ENCODE data around the gene NPHP4. TPM values are rescaled to one million over a fixed set of nuclear protein-coding genes. Genes with fewer than 3 reads are reported as not detected.
"Not testable (repeated sequence)": the region's sequence is repeated elsewhere in the genome, so short reads cannot be mapped to it uniquely, and the experiment has no call there.

NPHP4 gene
- polyA plus RNA-seq, 3 donors: 0.39 to 13.7 (median 1.2) TPM

GRCh38 chr1:6019166-6019845 is 27.1 kb upstream of the NPHP4 start:
- H3K27ac Mint-ChIP-seq: peak overlapping the region in 1 of 7 donors; percentile 11
- intact Hi-C loops (cut with micrococcal nuclease): no loop called here
- no peak overlapping the region for H3K27ac ChIP-seq (ENCODE audit: low read depth in 1 of 2, low read length in 2 of 2)
- H3K9ac ChIP-seq (ENCODE audit: insufficient read depth, low read length, poor library complexity, severe bottlenecking): no peak overlapping the region
- H2AFZ ChIP-seq (ENCODE audit: insufficient read depth, low read depth, low read length, poor library complexity, severe bottlenecking): no peak overlapping the region
- no peak for TF ChIP-seq CTCF (IDR thresholded peaks at IDR 0.05)
- H4K20me1 ChIP-seq (ENCODE audit: insufficient read depth, low read length): no peaks in the 10 kb centered on the region
- H3K9me3 Mint-ChIP-seq: peaks cover 0 to 6% (median 0%) of the 10 kb centered on the region in 7 donors
- no peak overlapping the region for H3K4me3 Mint-ChIP-seq
- H3K4me3 ChIP-seq (replicated peaks in 1 of 3; ENCODE audit: low read depth in 2 of 3, low read length in 3 of 3): no peak overlapping the region
- peaks cover 15% of the 10 kb centered on the region for H3K4me1 Mint-ChIP-seq
- no peaks in the 10 kb centered on the region for H3K27me3 ChIP-seq (ENCODE audit: control insufficient read depth in 2 of 2, insufficient read depth in 2 of 2, low read length in 2 of 2)
- no peak for DNase-seq
- WGBS (ENCODE audit: insufficient coverage): 95% methylated on average over 14 of the region's 15 CpGs
- no peaks in the 10 kb centered on the region for H3K9me3 ChIP-seq (replicated peaks in 1 of 2; ENCODE audit: control insufficient read depth in 1 of 2, insufficient read depth in 1 of 2, low read length in 2 of 2)
- no peak overlapping the region for H3K4me2 ChIP-seq (replicated peaks; ENCODE audit: extremely low read depth, low read length, poor library complexity, severe bottlenecking)
- H3K36me3 Mint-ChIP-seq: peaks cover 17 to 26% of the 10 kb centered on the region in 2 donors
- H3K27me3 Mint-ChIP-seq (ENCODE audit: low read depth in 3 of 3): peaks cover 0 to 3% (median 2%) of the 10 kb centered on the region in 3 donors
- H3K4me1 ChIP-seq (ENCODE audit: control insufficient read depth in 1 of 2, insufficient read depth in 2 of 2, low read length in 2 of 2): peaks cover 13 to 18% of the 10 kb centered on the region in 2 donors
- peaks cover 0 to 12% of the 10 kb centered on the region in 2 donors for H3K36me3 ChIP-seq (replicated peaks in 1 of 2; ENCODE audit: control insufficient read depth in 1 of 2, insufficient read depth in 2 of 2, low read length in 2 of 2)
- no peaks in the 10 kb centered on the region for H3K79me2 ChIP-seq (ENCODE audit: insufficient read depth, low read length)

- DNase-seq; H3K27me3 Mint-ChIP-seq (ENCODE audit: low read depth in 3 of 3); H3K9me3 Mint-ChIP-seq; H2AFZ ChIP-seq (ENCODE audit: insufficient read depth, low read depth, low read length, poor library complexity, severe bottlenecking); H3K27ac Mint-ChIP-seq; H3K4me2 ChIP-seq (replicated peaks; ENCODE audit: extremely low read depth, low read length, poor library complexity, severe bottlenecking); H4K20me1 ChIP-seq (ENCODE audit: insufficient read depth, low read length); H3K9ac ChIP-seq (ENCODE audit: insufficient read depth, low read length, poor library complexity, severe bottlenecking); H3K9me3 ChIP-seq (replicated peaks in 1 of 2; ENCODE audit: control insufficient read depth in 1 of 2, insufficient read depth in 1 of 2, low read length in 2 of 2); H3K4me3 ChIP-seq (replicated peaks in 1 of 3; ENCODE audit: low read depth in 2 of 3, low read length in 3 of 3); H3K79me2 ChIP-seq (ENCODE audit: insufficient read depth, low read length); H3K4me3 Mint-ChIP-seq; H3K27me3 ChIP-seq (ENCODE audit: control insufficient read depth in 2 of 2, insufficient read depth in 2 of 2, low read length in 2 of 2); H3K27ac ChIP-seq (ENCODE audit: low read depth in 1 of 2, low read length in 2 of 2); intact Hi-C loops (cut with micrococcal nuclease): not testable (repeated sequence)
- H3K36me3 Mint-ChIP-seq: peaks cover 30 to 40% of the 10 kb centered on the region in 2 donors
- Histone ChIP-seq H3K4me1 (ENCODE audit: control insufficient read depth in 1 of 2, insufficient read depth in 2 of 2, low read length in 2 of 2) (peaks cover 16 to 23% of the 10 kb centered on the region in 2 donors), H3K36me3 (replicated peaks in 1 of 2; ENCODE audit: control insufficient read depth in 1 of 2, insufficient read depth in 2 of 2, low read length in 2 of 2) (peaks cover 0 to 28% of the 10 kb centered on the region in 2 donors)
- H3K4me1 Mint-ChIP-seq: peaks cover 18% of the 10 kb centered on the region
- WGBS (ENCODE audit: insufficient coverage): 100% methylated on average over 6 of the region's 7 CpGs
Measured at GRCh38 chr1:6017654-6018053, 25.4 kb upstream of the NPHP4 start.
